GM19043 (cell line): ENCODE measurements around the gene ZEB2.
"Not testable (repeated sequence)": the region's sequence is repeated elsewhere in the genome, so short reads cannot be mapped to it uniquely, and the experiment has no call there.

Source experiments
- ATAC-seq: cut with Tn5 transposase; IDR thresholded peaks from one replicate; pipeline ENCODE4 v1.9.1; 2021; ENCODE audit warnings: low read depth; ENCODE audit not compliant: unreplicated experiment

ZEB2 gene

GRCh38 chr2:144364944-144365738 is 154.8 kb downstream of the ZEB2 start:
- ATAC-seq, result peak; percentile 72

GRCh38 chr2:144364247-144364646 is 155.7 kb downstream of the ZEB2 start:
- not testable (repeated sequence) for ATAC-seq

- no peak for ATAC-seq
Measured at GRCh38 chr2:144362401-144362800, 157.5 kb downstream of the ZEB2 start.

- ATAC-seq, result no peak
Measured at GRCh38 chr2:144361742-144362141, 158.2 kb downstream of the ZEB2 start.

- no peak for ATAC-seq
Measured at GRCh38 chr2:144359684-144360083, 160.2 kb downstream of the ZEB2 start.

- peak; percentile 52 for ATAC-seq
Measured at GRCh38 chr2:144358979-144359541, 160.9 kb downstream of the ZEB2 start.

GRCh38 chr2:144358374-144358964 is 161.4 kb downstream of the ZEB2 start:
- no peak for ATAC-seq

GRCh38 chr2:144357623-144358373 is 162.1 kb downstream of the ZEB2 start:
- peak; percentile 65 for ATAC-seq

GRCh38 chr2:144356402-144356801 is 163.5 kb downstream of the ZEB2 start:
- no peak for ATAC-seq

- ATAC-seq, result no peak
Measured at GRCh38 chr2:144354953-144355352, 165.0 kb downstream of the ZEB2 start.

- no peak for ATAC-seq
Measured at GRCh38 chr2:144351687-144352086, 168.2 kb downstream of the ZEB2 start.

- no peak for ATAC-seq
Measured at GRCh38 chr2:144350151-144350802, 169.6 kb downstream of the ZEB2 start.

GRCh38 chr2:144349674-144350073 is 170.2 kb downstream of the ZEB2 start:
- ATAC-seq, result no peak

GRCh38 chr2:144348846-144349245 is 171.1 kb downstream of the ZEB2 start:
- no peak for ATAC-seq

- ATAC-seq, result no peak
Measured at GRCh38 chr2:144346229-144346628, 173.7 kb downstream of the ZEB2 start.

- ATAC-seq, result no peak
Measured at GRCh38 chr2:144343145-144343544, 176.8 kb downstream of the ZEB2 start.

GRCh38 chr2:144341538-144341937 is 178.4 kb downstream of the ZEB2 start:
- no peak for ATAC-seq

- ATAC-seq, result no peak
Measured at GRCh38 chr2:144339048-144339447, 180.9 kb downstream of the ZEB2 start.

- no peak for ATAC-seq
Measured at GRCh38 chr2:144334551-144334950, 185.4 kb downstream of the ZEB2 start.
